HG02870 (cell line): ENCODE results near the gene PCSK5.
A peak's percentile ranks its signal among the peaks of the same experiment; 100 is the strongest.
"Not testable (repeated sequence)": the region's sequence is repeated elsewhere in the genome, so short reads cannot be mapped to it uniquely, and the experiment has no call there.

Experiments
- ATAC-seq: cut with Tn5 transposase; IDR thresholded peaks from one replicate; pipeline ENCODE4 v1.9.1; 2021; ENCODE audit warnings: mild to moderate bottlenecking, moderate library complexity; ENCODE audit not compliant: unreplicated experiment

PCSK5 gene

DNA sequence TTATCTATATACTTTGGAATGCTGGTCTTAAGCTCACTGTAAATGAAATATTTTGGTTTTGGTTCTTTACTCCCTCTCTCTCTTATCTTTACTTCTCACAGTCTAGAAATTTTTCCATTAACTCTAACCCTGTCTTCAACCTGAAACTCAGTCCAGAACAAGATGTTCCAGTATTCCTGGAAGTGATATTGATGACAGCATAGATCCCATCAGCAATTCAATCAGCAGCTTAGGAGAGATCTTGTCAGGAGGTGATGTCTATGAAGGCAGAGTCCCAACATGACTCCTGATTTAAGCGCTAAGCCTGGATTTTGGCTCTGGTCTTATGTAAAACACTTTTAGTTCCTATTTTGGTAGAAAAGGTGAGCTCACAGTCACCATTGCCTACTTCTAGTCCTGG is 451.1 kb downstream of the PCSK5 start:
- ATAC-seq = no peak

DNA sequence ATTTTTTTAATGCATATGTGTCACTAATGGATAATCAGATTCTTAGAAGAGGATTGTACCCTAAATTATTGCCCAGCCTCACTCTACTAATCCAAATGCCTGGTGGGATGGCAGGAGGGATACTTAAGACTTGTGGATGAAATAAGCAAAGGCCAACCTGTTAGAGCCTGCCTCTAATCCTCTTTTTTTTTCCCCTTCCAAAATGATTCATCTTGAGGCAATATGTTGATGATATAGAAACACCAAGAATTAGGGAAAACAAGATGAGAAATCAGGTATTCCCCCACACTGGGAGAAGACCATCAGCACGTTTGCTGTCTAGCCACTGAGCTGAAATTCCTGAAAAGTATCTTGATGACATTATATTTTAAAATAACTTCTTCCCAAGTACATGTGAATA is 451.7 kb downstream of the PCSK5 start:
- no peak for ATAC-seq

DNA sequence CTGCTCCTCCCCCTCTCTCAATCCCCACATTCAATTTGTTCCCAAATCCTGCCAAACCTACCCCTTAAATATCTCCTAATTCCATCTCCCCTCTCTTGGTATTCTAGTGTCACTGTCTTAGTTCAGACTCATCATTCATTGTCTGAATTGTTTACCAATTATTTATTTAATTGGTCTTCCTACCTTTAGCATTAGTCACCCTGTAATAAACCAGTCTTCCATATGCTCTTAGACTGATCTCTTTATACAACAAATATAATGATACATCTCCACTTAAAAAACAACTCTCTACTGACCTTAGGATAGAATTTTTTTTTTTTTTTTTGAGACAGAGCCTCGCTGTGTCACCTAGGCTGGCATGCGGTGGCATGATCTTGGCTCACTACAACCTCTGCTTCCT is 452.4 kb downstream of the PCSK5 start:
- ATAC-seq = no peak

DNA sequence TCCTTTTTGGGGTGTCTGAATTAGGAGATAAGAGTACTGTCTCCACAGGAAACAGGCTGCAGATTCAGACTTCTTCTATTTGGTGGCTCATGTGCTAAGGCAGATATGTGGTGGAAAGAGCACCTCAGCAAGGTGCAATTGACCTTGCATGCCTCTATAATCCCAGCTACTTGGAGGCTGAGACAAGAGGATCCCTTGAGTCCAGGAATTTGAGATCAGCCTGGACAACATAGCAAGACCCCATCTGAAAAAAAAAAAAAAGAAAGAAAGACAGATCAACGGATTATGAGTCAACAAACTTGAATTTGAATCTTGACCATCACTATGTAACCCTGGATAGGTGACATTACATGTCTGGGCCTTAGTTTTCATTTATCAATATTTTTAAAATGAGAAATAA is 459.4 kb downstream of the PCSK5 start:
- no peak for ATAC-seq

DNA sequence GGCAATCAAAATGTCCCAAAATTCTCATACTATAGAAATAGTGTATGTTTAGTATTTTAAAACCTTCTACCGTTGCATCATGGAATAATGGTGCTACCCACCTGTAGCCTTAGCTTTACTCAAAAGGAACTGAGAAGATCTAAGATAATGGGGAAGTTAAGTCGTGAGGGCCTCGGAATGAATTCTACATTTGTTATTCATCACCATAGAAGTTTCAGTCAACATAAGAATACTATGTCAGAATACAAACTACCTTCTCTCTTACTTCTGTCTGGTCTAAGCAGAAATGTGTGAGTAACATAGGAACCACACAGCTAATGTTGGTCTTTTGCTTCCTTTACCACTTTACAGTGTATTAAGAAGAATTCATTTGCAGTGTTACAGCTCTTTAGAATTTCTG is 460.5 kb downstream of the PCSK5 start:
- peak; percentile 84 for ATAC-seq

DNA sequence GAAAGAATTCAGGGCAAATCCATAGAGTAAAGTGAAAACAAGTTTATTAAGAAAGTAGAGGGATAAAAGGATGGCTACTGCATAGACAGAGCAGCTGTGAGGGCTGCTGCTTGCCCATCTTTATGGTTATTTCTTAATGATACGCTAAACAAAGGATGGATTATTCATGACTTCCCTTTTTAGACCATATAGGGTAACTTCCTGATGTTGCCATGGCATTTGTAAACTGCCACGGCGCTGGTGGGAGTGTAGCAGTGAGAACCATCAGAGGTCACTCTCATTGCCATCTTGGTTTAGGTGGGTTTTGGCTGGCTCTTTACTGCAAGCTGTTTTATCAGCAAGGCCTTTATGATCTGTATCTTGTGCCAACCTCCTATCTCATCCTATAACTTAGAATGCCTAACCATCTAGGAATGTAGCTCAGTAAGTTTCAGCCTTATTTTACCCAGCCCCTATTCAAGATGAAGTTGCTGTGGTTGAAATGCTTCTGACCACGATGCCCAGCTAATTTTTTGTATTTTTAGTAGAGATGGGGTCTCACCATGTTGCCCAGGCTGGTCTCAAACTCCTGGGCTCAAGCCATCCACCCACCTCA is 461.6 kb downstream of the PCSK5 start:
- no peak for ATAC-seq

DNA sequence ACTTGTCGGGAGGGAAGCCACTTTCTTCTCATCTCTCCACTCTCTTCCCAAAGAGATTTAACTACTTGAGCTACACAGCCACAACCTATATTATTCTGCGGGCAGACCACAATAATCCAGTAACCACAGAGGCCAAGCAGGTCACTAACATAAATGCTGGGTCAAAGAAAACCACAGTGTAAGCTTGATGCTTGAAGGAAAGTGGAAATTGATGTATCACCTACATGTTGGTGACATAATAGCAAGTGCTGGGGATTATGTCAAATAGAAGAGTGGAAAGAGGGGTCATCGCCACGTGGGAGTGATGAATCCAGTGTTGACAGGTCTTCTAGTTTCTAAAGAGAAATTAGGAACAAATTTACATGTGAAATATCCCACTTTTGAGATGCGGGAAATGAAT is 462.8 kb downstream of the PCSK5 start:
- no peak for ATAC-seq

DNA sequence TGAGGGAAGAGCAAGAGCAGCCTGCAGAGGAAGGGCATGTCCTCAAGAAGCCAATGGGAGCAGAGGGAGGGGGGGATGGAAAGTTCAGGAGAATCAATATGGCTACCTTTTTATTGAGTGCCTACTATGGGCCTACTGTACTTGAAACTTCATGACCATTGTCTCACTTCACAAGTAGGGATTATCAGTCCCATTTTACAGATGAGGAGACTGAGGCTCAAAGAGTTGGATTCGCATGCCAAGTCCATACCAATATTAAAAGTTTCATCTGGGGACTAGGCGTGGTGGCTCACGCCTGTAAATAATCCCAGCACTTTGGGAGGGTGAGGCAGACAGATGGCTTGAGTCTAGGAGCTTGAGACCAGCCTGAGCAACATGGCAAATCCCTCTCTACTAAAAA is 463.7 kb downstream of the PCSK5 start:
- ATAC-seq = no peak

DNA sequence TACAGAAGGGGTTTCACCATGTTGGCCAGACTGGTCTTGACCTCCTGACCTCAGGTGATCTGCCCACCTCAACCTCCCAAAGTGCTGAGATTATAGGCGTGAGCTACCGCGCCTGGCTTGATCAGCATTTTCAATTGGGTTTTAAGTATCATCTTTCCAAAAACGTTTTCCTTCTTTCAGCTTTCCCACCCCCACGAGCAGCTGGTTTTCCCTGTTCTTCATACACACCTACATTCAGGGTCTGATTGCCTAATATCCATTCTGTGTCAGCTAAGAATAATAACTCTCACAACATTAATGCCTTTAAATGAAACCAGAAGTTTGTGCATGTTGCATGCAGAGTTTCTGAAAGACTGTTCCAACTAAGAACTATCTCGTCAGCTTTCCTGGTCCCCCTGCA is 465.4 kb downstream of the PCSK5 start:
- no peak for ATAC-seq

DNA sequence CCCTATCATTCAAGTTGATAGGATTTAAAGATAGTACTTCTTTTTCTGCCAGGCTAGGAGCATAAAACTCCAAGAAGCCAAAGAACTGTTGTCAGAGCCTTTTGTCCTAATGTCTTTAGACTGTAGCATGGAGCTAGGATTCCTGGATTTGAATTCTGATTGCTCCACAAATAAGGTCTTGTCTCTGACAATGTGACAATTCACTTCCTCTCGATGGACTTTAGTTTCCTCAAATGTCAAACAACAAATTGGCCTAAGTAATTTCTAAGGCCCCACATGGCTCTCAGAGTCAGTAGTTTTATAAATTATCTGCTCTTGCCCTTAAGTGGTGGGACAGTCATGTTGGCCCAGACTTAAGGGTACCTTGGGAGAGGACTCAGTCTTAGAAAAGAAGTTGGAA is 467.1 kb downstream of the PCSK5 start:
- no peak for ATAC-seq

DNA sequence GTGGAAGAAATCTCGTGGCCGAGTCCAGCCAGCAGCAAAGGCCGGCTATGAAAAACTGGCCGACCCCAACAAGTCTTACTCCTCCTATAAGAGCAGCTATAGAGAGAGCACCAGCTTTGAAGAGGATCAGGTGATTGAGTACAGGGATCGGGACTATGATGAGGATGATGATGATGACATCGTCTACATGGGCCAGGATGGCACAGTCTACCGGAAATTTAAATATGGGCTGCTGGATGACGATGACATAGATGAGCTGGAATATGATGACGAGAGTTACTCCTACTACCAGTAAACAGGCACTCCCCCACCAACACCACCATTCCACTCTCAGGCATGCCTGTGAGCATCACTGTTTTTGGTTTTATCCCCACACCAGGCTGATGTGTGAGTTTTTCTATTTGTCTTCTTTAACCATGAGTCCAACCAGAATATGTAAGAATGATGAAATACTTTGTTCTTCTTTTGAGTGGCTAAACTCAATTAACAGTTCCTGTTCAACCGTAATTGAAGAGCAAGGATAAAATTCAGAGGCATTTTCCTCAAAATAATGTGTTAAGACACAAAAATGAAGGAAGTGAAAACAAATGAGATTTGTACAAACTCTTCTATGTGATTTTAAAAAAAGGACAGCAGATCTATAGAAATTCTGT is 468.3 kb downstream of the PCSK5 start:
- ATAC-seq = no peak

DNA sequence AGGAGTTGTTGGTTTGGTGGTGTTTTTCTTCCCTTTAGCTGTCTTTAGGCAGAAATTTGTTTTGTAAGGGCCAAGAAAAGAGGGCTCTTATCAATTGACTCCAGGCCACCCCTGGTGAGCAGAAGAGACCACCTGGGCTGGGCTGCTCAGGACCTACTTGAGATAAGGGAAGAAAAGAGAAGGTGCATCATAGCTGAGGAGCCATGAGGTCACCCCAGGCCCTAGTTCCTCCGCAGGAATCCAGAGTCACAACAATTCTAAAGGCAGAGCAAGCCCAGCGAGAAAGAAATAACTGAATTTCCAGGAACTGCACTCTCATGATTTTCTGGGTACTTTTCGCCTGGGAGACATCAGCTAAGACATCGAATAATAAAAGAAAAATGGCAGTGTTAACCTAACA is 468.9 kb downstream of the PCSK5 start:
- no peak for ATAC-seq

DNA sequence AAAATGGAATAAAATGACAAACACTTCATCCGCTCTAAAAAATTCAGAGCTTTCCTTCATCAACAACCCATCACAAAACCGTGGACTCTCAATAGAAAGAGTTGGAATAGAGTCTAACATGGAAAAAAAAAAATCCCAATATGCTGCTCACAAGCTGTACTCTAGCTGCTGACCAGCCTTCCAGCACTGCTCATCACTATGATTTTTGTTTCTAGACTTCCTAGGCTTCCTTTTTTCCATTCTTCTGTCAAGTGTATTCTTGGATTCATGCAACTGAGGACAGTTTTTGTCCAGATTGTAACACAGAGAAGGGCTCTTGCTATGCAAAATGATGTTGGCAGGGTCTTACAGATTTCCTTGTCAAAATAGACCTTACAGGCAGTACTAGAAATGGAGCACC is 469.3 kb downstream of the PCSK5 start:
- no peak for ATAC-seq

DNA sequence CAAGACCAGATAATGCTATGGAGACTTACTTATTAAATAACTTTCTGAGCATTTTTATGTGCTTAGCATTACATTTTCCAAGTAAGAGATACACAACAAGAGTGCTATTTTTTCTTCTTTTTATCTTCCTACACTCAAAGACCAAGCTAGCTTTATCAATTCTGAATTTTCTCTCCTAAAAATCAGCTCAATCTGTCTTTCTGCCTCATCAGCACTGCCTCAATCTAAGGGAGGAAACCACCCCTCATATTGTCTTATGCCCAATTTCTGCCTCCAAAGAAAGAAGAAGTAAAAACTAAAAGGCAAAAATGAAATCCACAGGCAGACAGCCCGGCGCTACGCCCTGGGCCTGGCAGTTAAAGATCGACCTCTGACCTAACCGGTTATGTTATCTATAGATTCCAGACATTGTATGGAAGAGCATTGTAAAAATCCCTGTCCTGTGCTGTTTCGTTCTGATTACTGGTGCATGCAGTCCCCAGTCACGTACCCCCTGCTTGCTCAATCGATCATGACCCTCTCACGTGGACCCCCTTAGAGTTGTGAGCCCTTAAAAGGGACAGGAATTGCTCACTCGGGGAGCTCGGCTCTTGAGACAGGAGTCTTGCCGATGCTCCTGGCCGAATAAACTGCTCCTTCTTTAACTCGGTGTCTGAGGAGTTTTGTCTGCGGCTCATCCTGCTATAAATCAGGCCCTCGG is 472.0 kb downstream of the PCSK5 start:
- not testable (repeated sequence) for ATAC-seq

DNA sequence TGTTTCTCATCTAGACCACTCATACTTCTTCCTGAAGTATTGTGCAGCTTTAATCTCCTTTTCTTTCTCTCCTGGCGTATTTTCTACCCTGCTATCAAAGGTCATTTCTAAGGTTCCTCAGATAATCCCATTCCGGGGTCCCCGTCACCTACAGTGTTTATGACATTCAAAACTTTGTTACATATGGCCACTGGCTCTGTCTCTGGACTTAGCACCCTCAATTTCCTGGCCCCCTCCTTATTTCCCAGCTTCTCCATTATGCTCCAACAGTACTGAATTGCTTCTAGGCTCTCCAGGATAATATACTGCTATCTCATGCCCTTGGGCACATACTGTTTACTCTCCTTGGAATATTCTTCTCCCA is 472.5 kb downstream of the PCSK5 start:
- no peak for ATAC-seq

DNA sequence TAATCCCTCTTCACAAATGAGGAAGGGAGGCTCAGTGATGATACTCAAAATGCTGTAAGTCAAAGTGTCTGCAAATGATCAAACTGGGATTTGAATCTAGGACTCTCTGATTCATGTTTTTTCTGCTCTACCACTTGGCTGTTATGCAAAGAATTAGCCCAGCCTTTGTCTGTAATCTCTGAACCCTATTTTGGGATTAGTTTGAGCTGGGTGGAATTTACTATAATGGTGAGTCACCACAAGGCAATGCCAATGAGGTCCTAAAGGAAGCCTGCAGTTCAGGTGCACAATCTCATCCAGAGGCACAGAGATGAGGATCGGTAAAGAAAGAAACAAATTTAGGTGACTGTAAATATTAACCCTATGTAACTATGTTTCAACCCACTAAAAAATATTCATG is 474.6 kb downstream of the PCSK5 start:
- no peak for ATAC-seq

DNA sequence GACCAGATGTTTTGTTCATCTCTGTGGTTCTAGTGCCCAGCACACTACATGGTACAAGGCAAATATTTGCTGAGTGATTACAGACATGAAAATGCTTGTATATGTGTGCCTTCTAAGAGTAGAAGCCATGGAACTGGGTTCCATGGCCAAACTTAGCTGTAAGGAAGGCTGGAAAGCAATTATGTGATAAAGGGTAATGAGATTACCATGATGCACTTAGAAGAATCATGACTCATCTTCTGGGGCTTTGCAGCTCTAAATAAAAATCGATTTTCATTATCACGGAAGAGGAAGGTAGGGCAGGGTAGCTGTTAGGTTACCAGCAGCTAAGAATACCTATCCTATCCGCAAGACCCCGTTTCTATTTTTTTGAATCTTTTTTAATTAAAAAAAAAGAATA is 475.8 kb downstream of the PCSK5 start:
- no peak for ATAC-seq

DNA sequence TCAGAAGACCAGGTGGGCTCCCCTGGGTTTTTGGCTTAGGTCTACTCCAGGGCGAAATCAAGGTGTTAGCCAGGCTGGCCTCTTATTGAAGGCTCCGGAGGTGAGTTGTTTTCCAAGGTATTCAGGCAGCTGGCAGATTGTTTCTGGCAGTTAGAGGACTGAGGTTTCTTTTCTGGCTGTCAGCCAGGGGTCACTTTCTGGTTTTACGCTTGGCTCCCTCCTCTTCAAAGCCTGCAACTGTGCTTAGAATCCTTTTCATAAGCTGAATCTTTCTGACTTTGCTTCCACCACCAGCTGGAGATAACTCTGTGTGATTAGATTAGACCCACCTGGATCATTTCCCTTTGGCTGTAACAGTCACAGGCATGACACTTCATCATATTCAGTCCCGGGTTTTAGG is 479.1 kb downstream of the PCSK5 start:
- ATAC-seq = no peak

DNA sequence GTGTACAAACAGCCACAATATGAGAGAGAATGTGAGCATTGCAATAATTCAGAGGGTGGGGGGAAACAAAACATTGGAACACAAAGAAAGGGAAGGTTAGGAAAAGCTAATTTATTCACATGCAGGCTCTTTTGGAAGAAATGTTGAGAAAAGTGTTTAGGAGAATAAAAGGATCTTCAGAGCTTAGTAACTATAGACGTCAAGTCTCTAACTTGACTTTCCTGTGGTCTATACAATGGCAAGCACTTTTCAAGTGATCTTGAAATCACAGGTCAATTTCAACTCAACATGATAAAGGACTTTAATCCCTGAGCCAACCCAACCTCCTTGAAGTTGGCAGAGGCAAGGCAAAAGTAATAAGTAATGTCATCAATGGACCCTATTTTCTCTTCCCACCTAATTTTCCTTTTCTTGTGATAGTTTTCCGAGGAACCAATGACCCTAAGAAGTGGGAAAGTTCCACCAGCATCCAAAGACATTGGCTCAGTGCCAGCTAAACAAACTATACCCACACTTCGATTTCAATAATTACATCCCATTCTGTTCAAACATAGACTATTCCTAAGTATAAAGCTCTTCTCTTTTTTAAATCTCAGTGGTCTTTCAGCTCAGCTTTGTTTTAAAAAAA is 480.0 kb downstream of the PCSK5 start:
- ATAC-seq = no peak

DNA sequence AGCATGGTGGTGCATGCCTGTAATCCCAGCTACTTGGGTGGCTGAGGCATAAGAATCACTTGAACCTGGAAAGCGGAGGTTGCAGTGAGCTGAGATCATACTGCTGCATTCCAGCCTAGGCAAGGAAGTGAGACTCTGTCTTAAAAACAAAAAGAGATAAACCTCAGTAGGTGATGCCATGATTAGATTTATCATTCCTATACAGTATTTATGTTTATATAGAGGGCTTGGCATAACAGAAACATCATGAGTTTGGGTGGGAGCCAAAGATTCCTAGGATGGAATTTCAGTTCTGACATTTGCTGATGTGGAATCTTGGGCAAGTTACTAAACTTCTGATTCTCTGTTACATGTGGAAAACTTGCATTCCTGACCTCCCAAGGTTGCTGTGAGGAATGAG is 481.4 kb downstream of the PCSK5 start:
- ATAC-seq = no peak

DNA sequence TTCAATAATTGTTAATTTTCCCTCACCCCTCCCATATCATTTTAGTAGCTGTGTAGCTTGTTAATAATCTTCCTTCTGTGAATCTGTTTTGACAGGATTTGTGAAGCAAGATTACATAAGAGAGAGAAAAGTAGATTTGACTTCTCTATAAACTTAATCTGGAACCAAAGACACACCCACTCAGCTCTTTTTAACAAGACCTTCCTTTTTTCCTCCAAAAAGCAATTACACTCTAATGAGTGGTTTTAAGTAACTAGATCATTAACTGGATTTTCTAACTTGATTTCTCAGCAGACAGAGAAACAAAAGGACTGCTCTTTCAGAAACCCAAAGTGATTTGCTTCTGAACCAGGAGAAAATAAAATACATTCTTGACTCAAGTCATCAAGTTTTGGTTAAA is 481.9 kb downstream of the PCSK5 start:
- no peak for ATAC-seq

DNA sequence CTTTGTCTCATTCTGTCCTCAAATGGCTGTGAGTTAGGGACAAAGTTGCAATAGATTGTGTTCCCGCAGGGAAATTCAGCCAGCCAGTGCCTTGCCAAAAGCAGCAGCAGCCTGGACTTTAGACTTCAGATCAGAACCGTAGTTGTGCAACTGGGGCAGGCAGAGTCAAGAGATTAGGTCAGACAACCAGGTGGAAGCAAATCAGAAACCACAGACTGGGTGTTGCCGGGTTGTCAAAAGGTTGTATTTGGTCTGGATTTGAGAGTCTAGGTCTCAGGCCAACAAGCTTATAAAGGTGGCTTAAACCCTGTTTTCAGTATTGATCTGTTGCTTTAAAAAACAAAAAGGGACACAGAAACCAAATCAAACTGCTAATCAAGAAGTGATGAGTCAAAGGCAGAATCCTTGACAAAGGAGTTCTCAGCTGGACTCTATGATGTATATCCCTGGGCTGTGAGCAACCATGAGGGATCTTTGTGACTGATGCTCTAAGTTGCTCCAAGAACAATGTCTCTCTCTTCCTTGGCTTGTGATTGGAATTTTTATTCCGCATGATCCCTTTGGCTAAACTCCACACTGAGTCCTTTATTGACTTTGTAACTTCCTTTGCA is 482.8 kb downstream of the PCSK5 start:
- no peak for ATAC-seq
